Type B pancreatic cell (in vitro differentiated cells): ENCODE measurements around the gene NOX3. TPM values are rescaled to one million over a fixed set of nuclear protein-coding genes. Genes with fewer than 3 reads are reported as not detected.
"Not testable (repeated sequence)": the region's sequence is repeated elsewhere in the genome, so short reads cannot be mapped to it uniquely, and the experiment has no call there.

Source experiments
- DNase-seq: peaks from one replicate; pipeline ENCODE4 v3.0.0; 2021; ENCODE audit warnings: mixed read lengths; ENCODE audit not compliant: unreplicated experiment; ENCODE audit errors: extremely low spot score
- H3K27ac Mint-ChIP-seq: 2 replicates; pipeline ENCODE4 v1.8.0; 2021; ENCODE audit warnings: mild to moderate bottlenecking, mixed read lengths
- H3K27me3 Mint-ChIP-seq: 2 replicates; pipeline ENCODE4 v1.8.0; 2021; ENCODE audit warnings: mixed read lengths
- H3K36me3 Mint-ChIP-seq: 2 replicates; pipeline ENCODE4 v1.8.0; 2021; ENCODE audit warnings: mixed read lengths
- H3K4me1 Mint-ChIP-seq: one replicate; pipeline ENCODE4 v1.8.0; 2021; ENCODE audit warnings: mixed read lengths; ENCODE audit not compliant: unreplicated experiment
- H3K4me3 Mint-ChIP-seq: 2 replicates; pipeline ENCODE4 v1.8.0; 2021; ENCODE audit warnings: mild to moderate bottlenecking, mixed read lengths
- H3K9me3 Mint-ChIP-seq: 2 replicates; pipeline ENCODE4 v1.8.0; 2021; ENCODE audit warnings: mixed read lengths
- total RNA-seq: library from RNA; stranded (reverse); gene quantifications from 2 replicates; pipeline ENCODE4 v1.2.1, GENCODE V29; 2021; ENCODE audit warnings: low replicate concordance
- TF ChIP-seq, protein P1 (sequence below): fragments of 200-600 bp; sonication (generic); conservative IDR thresholded peaks from 2 replicates; pipeline ENCODE4 v1.5.0; 2021; ENCODE audit warnings: antibody characterized with exemption, mild to moderate bottlenecking

NOX3 gene
- total RNA-seq, 1 donor from 2014 or later = not detected

DNA sequence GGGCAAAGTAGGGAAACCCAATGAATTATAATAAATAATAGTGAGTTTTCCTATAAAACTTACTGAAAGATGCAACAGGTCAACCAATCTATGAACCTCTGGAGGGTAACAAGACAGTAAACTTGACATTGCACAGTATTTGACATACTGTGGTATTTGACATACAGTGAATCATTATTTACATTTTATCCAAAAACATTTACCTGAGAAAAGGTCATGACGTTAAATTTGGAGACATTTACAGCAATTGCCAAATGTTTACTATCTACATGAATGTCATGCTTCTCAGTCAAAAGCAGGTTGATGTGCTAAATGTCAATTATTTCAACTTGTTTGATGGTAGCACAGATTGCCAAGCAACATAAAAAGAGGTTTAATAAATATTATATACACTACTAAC is 35.8 kb upstream of the NOX3 start:
- Mint-ChIP-seq H3K27ac (no peak overlapping the region), H3K4me3 (no peak overlapping the region), H3K36me3 (no peaks in the 10 kb centered on the region), H3K9me3 (peaks cover 14% of the 10 kb centered on the region), H3K4me1 (peaks cover 3% of the 10 kb centered on the region), H3K27me3 (peaks cover 3% of the 10 kb centered on the region)
- TF ChIP-seq, protein P1, sequence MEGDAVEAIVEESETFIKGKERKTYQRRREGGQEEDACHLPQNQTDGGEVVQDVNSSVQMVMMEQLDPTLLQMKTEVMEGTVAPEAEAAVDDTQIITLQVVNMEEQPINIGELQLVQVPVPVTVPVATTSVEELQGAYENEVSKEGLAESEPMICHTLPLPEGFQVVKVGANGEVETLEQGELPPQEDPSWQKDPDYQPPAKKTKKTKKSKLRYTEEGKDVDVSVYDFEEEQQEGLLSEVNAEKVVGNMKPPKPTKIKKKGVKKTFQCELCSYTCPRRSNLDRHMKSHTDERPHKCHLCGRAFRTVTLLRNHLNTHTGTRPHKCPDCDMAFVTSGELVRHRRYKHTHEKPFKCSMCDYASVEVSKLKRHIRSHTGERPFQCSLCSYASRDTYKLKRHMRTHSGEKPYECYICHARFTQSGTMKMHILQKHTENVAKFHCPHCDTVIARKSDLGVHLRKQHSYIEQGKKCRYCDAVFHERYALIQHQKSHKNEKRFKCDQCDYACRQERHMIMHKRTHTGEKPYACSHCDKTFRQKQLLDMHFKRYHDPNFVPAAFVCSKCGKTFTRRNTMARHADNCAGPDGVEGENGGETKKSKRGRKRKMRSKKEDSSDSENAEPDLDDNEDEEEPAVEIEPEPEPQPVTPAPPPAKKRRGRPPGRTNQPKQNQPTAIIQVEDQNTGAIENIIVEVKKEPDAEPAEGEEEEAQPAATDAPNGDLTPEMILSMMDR = no peak
- no peak for DNase-seq

DNA sequence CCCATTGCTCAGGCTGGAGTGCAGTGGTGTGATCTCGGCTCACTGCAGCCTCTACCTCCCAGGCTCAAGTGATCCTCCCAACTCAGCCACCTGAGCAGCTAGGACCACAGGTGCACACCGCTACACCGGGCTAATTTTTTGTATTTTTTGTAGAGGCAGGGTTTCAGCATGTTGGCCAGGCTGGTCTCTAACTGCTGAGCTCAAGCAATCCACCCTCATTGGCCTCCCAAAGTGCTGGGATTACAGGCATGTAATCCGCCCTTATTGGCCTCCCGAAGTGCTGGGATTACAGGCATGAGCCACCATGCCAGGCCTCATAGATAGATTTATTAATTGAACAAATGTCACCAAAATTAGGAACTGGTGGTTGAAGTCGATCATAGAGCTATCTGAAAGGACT is 32.6 kb upstream of the NOX3 start:
- DNase-seq, H3K27ac Mint-ChIP-seq, H3K36me3 Mint-ChIP-seq, H3K27me3 Mint-ChIP-seq, H3K9me3 Mint-ChIP-seq, H3K4me3 Mint-ChIP-seq, H3K4me1 Mint-ChIP-seq: not testable (repeated sequence)

- Mint-ChIP-seq H3K27me3 (no peaks in the 10 kb centered on the region), H3K4me1 (no peaks in the 10 kb centered on the region), H3K9me3 (peaks cover 3% of the 10 kb centered on the region), H3K4me3 (no peak overlapping the region), H3K36me3 (no peaks in the 10 kb centered on the region), H3K27ac (no peak overlapping the region)
- DNase-seq = no peak
- TF ChIP-seq, protein P1 = no peak
Observed at GRCh38 chr6:155487371-155488130, 31.9 kb upstream of the NOX3 start.

- no peaks in the 10 kb centered on the region for H3K9me3 Mint-ChIP-seq
- H3K36me3 Mint-ChIP-seq = no peaks in the 10 kb centered on the region
- H3K4me3 Mint-ChIP-seq = no peak overlapping the region
- H3K27ac Mint-ChIP-seq = no peak overlapping the region
- DNase-seq = no peak
- H3K4me1 Mint-ChIP-seq = no peaks in the 10 kb centered on the region
- TF ChIP-seq, protein P1 = no peak
- no peaks in the 10 kb centered on the region for H3K27me3 Mint-ChIP-seq
Observed at GRCh38 chr6:155486721-155487294, 31.2 kb upstream of the NOX3 start.

- TF ChIP-seq, protein P1 = no peak
- H3K4me1 Mint-ChIP-seq = no peaks in the 10 kb centered on the region
- no peak for DNase-seq
- no peaks in the 10 kb centered on the region for H3K36me3 Mint-ChIP-seq
- H3K4me3 Mint-ChIP-seq = no peak overlapping the region
- no peaks in the 10 kb centered on the region for H3K9me3 Mint-ChIP-seq
- no peaks in the 10 kb centered on the region for H3K27me3 Mint-ChIP-seq
- H3K27ac Mint-ChIP-seq = no peak overlapping the region
Observed at GRCh38 chr6:155485756-155486155, 30.1 kb upstream of the NOX3 start.

GRCh38 chr6:155483858-155484257 is 28.2 kb upstream of the NOX3 start:
- DNase-seq = no peak
- H3K27me3 Mint-ChIP-seq = no peaks in the 10 kb centered on the region
- no peak overlapping the region for H3K4me3 Mint-ChIP-seq
- H3K36me3 Mint-ChIP-seq = no peaks in the 10 kb centered on the region
- H3K27ac Mint-ChIP-seq = no peak overlapping the region
- TF ChIP-seq, protein P1 = no peak
- H3K4me1 Mint-ChIP-seq = no peaks in the 10 kb centered on the region
- no peaks in the 10 kb centered on the region for H3K9me3 Mint-ChIP-seq
